Fibroblast of skin of left biceps (primary cell): Measurements from ENCODE around the gene IRS1.

ENCODE experiments used
- DNase-seq, 2 experiments: peaks; one replicate each; pipeline ENCODE4 v3.0.0-alpha.2; 2013; ENCODE audit warnings: low read depth in 2 of 2

Gene IRS1

GRCh38 chr2:226818930-226819329, 19.3 kb upstream of the IRS1 start:
- no peak for DNase-seq

GRCh38 chr2:226813148-226813701, 13.6 kb upstream of the IRS1 start:
- no peak for DNase-seq

GRCh38 chr2:226803410-226803809, 3.8 kb upstream of the IRS1 start:
- no peak for DNase-seq

- peak in 1 of 2 experiments; percentile 64 for DNase-seq
Observed at GRCh38 chr2:226802573-226802972, 3.0 kb upstream of the IRS1 start.

GRCh38 chr2:226800941-226801784, 1.5 kb upstream of the IRS1 start:
- DNase-seq = no peak

GRCh38 chr2:226799976-226800940, 638 bp upstream of the IRS1 start:
- DNase-seq = no peak

- no peak for DNase-seq
Observed at GRCh38 chr2:226798422-226799210, 1.0 kb downstream of the IRS1 start.

- no peak for DNase-seq
Observed at GRCh38 chr2:226797989-226798421, 1.6 kb downstream of the IRS1 start.

- DNase-seq = no peak
Observed at GRCh38 chr2:226797289-226797988, 2.2 kb downstream of the IRS1 start.

- DNase-seq = no peak
Observed at GRCh38 chr2:226796840-226797288, 2.8 kb downstream of the IRS1 start.

GRCh38 chr2:226796012-226796839, 3.4 kb downstream of the IRS1 start:
- DNase-seq = no peak

GRCh38 chr2:226795281-226796011, 4.2 kb downstream of the IRS1 start:
- DNase-seq = no peak

- no peak for DNase-seq
Observed at GRCh38 chr2:226794751-226795171, 4.9 kb downstream of the IRS1 start.

GRCh38 chr2:226794196-226794661, 5.4 kb downstream of the IRS1 start:
- DNase-seq = no peak

- DNase-seq = no peak
Observed at GRCh38 chr2:226793646-226794045, 6.0 kb downstream of the IRS1 start.

GRCh38 chr2:226792155-226792881, 7.3 kb downstream of the IRS1 start:
- no peak for DNase-seq

- no peak for DNase-seq
Observed at GRCh38 chr2:226791487-226792081, 8.0 kb downstream of the IRS1 start.

GRCh38 chr2:226791056-226791486, 8.5 kb downstream of the IRS1 start:
- no peak for DNase-seq
